Head of caudate nucleus (tissue), 42 donors: ENCODE data around the gene SOX6.
"Not testable (repeated sequence)": the region's sequence is repeated elsewhere in the genome, so short reads cannot be mapped to it uniquely, and the experiment has no call there.

Experiments
- DNase-seq, 42 donors: peaks; one replicate each; pipeline versions ENCODE4 v3.0.0 to v3.0.0-alpha.2; 2020 to 2021; ENCODE audit warnings: mixed read lengths in 7 of 42
- intact Hi-C: fragments of 100-400 bp; cut with DNase I; formaldehyde crosslinking; loops from one replicate; pipeline ENCODE4 v1.15.0; 2022

SOX6 gene

GRCh38 chr11:16356057-16356760 is at the start of gene SOX6:
SOX6 (minus strand) TSS chr11:16356546; CDS start chr11:16341248, 15,298 bp downstream.
- DNase-seq, result peak in 23 of 42 donors; percentile 5 to 66 (median 20)
- intact Hi-C loops, result loop anchor here (2.0 to 10.0 kb wide), 2 partner anchors 47 to 161 kb away; no protein-coding TSS in a partner anchor

GRCh38 chr11:16404781-16405285 is 48.5 kb upstream of the SOX6 start:
- intact Hi-C loops, result loop anchor here (5.0 kb wide), 1 partner anchor 202 kb away; no protein-coding TSS in a partner anchor
- no peak for DNase-seq

GRCh38 chr11:16403851-16404250 is 47.5 kb upstream of the SOX6 start:
- intact Hi-C loops, result loop anchor here (2.0 to 5.0 kb wide), 2 partner anchors 47 to 203 kb away; partner anchors contain the start of gene SOX6
- no peak for DNase-seq

- DNase-seq, result no peak
- intact Hi-C loops, result loop anchor here (2.0 to 5.0 kb wide), 2 partner anchors 47 to 204 kb away; partner anchors contain the start of gene SOX6
Observed at GRCh38 chr11:16403448-16403803, 47.1 kb upstream of the SOX6 start.

DNA sequence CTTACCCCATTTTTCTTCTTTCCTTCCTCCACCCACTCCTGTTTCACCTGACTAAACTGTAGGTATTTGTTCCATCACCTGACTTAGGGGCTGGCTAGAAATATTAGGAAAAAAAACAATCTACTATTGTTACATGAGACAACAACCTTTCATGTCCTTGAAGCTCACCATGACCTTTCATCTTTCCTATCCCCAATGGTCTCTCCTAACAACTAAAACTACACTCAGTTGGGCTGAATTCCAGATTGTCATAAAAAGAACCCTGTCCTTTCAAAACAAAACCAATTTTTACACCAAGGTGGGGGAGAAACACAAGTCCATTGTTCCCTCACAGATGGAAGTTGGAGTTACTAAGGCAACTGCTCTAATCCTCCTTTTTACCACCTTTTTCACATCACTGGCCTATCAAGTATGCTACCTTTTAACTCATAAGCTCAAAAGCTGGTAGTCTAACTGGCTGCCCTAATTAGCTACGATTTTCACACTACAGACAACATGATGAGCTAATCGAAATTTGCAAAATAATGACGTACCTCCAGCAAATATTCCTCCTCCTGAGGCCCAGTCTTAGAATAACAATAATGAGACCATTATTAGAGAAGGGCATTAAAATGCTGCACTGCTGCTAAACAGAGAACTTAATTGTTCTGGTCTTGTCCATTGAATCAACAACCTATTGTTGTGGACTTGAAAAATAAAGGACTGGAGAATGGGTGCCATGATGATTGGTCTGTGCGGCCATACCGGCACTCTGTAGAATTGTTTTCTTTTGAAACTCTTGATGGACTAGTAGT is 46.5 kb upstream of the SOX6 start:
- intact Hi-C loops, result loop anchor here (2.0 to 5.0 kb wide), 2 partner anchors 46 to 204 kb away; partner anchors contain the start of gene SOX6
- peak in 34 of 42 donors; percentile 5 to 77 (median 32) for DNase-seq

DNA sequence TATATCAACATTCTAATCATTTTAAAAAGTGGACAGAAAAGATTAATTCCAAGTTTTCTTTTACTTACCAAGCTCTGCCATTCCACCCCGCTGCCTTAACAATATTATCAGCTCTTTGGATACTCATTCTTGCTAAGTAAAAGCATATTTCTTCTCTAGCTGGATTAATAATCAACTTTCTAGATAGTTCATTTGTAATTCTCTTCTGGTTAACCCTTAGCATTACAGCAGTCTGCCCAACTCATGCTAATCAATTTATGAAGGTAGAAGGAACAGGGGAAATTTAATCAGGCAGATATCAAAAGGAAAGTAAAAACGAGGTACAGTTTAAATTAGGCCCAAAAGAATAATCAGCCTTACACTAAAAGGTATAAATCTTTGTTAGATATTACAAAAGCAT is 41.0 kb upstream of the SOX6 start:
- intact Hi-C loops, result no loop called here

GRCh38 chr11:16395601-16396000 is 39.3 kb upstream of the SOX6 start:
- no peak for DNase-seq
- intact Hi-C loops, result no loop called here

More for the DNA sequence above, 41.0 kb upstream of the SOX6 start:
- DNase-seq, result no peak

DNA sequence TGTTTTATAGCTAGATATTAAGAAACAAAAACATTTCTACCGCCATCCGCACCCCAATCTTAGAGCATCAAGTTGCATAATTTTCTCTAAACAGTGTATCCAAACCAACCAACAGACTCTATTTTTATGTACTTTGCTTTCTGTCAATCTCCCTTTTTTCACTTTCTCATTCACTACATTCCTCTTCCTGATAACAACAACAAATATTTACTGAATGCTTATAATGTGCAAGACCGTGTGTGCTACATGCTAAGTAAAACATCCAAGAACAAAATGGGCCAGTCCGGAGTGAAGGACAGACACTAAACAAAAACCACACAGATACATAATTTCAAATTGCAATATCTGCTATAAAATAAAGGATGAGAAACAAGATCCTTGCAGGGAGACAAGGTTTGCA is 38.6 kb upstream of the SOX6 start:
- intact Hi-C loops, result no loop called here
- DNase-seq, result no peak

GRCh38 chr11:16393340-16393739 is 37.0 kb upstream of the SOX6 start:
- no peak for DNase-seq
- intact Hi-C loops, result no loop called here

DNA sequence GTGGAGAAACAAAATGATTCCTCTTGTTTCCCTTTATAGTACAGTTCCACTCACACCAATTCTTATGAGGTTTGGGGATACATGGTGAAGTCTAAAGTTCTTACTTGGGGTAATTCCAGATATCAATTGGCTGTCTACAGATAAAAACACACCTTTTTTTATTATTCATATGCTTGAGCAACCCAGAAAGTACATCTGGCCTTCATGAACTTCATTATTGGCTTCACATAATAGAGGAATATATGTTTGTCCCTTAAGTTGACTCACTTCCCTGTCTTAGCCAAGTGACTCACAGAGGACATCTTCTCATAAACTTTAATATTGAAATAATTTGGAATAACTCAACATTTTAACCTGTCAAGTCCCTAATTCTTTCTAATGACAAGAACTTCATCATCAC is 36.3 kb upstream of the SOX6 start:
- intact Hi-C loops, result no loop called here
- no peak for DNase-seq

GRCh38 chr11:16390826-16391225 is 34.5 kb upstream of the SOX6 start:
- intact Hi-C loops, result not testable (repeated sequence)

GRCh38 chr11:16385099-16385498 is 28.8 kb upstream of the SOX6 start:
- DNase-seq, result no peak
- intact Hi-C loops, result no loop called here

More at GRCh38 chr11:16390826-16391225, 34.5 kb upstream of the SOX6 start:
- DNase-seq, result not testable (repeated sequence)

DNA sequence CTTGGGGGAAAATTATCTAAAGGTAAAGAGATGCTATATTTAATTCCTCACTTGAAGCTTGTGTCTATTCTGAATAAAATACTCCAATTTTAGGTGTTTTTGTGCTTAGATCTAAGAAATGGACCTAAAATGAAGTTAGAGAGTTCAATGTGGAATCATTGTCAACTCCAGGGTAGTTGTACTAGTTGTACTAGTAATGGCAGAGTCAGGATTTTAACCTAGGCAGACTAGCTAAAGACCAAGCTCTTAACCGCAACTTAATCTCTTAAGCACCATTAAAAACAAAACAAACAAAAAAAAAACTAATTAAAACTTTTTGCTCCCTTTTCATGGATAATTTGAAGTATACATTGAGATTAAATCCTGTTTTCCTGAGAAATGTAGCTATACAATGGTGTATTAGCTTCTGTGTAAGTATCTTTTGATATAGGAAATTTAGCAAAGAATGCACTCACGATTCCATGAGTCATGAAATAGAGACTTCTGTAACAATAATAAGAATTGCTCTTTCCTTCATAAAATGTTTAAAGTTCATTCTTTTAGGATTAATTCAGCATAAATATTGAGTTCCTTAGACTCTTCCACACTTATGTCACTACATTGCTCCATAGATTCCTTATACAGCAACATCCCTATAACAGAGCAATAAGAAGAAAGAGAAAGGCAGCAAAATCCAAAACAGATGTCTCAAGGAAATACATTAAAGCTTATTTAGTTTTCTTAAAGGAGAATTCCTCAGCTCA is 26.5 kb upstream of the SOX6 start:
- intact Hi-C loops, result no loop called here
- DNase-seq, result no peak

- intact Hi-C loops, result no loop called here
Observed at GRCh38 chr11:16382186-16382585, 25.8 kb upstream of the SOX6 start.

DNA sequence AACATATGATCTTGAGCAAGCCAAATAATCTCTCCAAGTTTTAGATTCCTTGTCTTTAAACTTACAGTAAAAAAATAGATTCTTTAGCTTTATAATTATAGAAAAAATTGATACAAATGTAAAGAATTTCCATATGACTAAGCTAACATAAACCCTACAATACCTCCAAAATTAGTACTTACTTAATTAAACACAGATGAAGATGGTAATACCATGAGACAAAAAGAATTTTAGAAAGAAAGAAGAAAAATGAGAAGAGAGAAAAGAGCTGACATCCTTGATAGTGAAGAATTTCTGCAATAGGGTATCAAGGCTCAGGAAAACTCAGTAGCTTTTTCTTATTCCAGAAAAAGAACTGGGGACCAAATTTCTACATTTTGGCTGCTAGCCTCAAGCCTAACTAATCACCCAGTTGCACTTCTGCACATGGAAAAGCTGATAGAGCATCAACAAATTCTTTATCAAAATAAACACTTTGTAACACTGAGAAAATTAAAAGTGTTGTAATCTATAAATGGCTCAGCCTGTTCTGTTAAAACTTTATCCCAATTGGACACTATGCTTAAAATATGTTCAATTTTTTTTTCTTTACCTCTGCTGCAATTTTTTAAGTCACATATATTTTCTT is 24.7 kb upstream of the SOX6 start:
- intact Hi-C loops, result no loop called here
- DNase-seq, result no peak

More at GRCh38 chr11:16382186-16382585, 25.8 kb upstream of the SOX6 start:
- no peak for DNase-seq

DNA sequence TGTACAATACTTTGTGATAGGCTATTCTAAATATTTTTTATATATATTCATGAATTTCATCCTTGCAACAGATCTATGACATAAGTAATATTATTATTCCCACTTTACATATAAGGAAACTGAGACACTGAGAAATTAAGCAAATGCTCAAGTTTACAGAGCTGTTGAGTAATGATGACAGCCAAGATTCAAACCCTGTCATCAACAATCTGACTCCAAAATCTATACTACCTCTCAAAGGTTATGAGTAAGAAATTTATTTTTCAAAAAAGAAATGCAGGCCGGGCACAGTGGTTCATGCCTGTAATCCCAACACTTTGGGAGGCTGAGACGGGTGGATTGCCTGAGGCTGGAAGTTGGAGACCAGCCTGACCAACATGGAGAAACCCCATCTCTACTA is 22.6 kb upstream of the SOX6 start:
- intact Hi-C loops, result no loop called here
- no peak for DNase-seq

- no peak for DNase-seq
- intact Hi-C loops, result no loop called here
Observed at GRCh38 chr11:16377746-16378145, 21.4 kb upstream of the SOX6 start.

GRCh38 chr11:16375664-16376063 is 19.3 kb upstream of the SOX6 start:
- DNase-seq, intact Hi-C loops: not testable (repeated sequence)

DNA sequence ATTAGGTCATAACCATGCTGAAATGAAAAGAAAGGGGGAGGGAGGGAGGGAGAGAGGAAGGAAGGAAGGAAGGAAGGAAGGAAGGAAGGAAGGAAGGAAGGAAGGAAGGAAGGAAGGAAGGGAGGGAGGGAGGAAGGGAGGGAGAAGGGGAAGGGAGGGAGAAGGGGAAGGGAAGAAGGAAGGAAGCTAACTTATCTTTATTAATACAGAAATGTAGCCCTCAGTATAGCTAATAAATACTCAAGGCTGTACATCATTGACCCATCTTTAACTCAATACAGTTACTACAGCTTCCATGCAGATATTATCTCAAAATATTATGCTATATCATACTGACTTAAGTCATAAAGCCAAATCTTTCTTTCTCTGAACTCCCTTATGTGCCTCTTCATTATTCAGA is 17.4 kb upstream of the SOX6 start:
- DNase-seq, result no peak
- intact Hi-C loops, result no loop called here
